HG02943 (cell line): ENCODE measurements around the gene ZBTB38.

Experiments
- ATAC-seq: cut with Tn5 transposase; IDR thresholded peaks from one replicate; pipeline ENCODE4 v1.9.1; 2021; ENCODE audit warnings: mild to moderate bottlenecking, low read depth, moderate library complexity; ENCODE audit not compliant: unreplicated experiment

Gene ZBTB38

GRCh38 chr3:141362736-141363135 lies 5.6 kb upstream of the ZBTB38 start:
- no peak for ATAC-seq

- ATAC-seq = no peak
Measured at GRCh38 chr3:141365201-141365600, 3.1 kb upstream of the ZBTB38 start.

DNA sequence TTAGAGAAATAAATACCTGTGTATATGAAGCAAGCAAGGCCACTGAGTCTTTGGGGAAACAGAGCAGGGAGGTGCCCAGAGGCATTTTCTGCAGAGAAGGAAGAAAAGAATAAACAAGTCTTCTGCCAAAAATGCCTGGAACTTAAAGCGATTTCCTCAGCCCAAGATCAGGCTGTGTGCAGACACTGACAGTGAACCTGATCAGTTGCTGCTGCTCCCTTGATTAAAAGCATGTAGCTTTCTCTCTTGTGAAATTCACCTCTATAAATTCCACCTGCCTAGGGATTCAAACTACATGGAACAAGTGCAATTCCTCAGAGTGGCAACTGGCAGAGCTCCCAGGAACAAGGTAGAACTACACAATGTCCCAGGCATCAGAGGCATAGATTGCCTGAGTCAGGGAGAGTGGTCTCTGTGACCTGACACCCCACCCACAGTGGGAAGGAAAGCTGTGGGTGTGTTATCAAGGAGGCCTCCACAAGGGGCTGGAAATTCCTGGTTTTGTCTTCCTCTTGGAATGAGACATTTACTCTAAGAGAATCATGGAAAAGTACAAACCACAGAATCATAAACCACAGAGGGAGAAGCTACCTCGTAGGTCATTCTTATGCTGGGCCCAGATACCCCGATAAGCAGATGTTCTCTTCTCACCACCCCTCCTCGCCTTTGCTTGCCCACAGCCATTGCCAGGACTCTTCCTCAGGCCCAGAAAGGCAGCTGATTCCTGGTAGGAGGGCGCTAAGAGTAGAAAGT lies 1.8 kb upstream of the ZBTB38 start:
- ATAC-seq = no peak

DNA sequence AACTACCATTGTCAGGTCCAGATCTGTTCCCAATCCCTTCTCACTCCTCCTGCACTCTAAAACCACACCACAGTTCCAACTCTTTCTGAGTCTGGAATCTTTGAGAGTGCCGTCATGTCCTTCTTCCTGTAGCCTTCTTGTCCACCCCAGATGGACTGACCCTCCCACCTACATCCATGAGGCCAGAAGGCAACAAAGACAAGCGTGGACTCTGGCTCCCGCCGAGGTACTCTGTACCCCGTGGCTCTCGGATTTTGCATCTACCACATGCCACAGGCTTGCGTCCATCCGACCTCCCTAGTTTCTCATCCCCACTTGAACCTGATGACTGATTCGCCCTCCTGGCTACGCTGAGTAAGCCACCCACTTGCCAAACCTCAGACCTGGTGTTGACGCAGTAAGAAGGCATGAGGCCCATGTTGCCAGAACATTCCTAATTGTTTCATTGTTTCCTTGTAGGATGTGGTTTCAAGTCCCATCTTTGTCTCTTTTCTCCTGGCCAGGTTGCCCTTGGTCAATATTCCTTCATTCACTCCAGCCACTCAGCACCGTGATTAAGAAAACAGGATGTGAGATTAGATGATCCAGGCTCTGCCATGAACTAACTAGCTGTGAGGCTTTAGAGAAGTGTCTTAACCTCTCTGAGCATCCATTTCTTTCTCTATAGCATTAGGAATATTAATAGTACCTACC lies 1.1 kb upstream of the ZBTB38 start:
- ATAC-seq = no peak

DNA sequence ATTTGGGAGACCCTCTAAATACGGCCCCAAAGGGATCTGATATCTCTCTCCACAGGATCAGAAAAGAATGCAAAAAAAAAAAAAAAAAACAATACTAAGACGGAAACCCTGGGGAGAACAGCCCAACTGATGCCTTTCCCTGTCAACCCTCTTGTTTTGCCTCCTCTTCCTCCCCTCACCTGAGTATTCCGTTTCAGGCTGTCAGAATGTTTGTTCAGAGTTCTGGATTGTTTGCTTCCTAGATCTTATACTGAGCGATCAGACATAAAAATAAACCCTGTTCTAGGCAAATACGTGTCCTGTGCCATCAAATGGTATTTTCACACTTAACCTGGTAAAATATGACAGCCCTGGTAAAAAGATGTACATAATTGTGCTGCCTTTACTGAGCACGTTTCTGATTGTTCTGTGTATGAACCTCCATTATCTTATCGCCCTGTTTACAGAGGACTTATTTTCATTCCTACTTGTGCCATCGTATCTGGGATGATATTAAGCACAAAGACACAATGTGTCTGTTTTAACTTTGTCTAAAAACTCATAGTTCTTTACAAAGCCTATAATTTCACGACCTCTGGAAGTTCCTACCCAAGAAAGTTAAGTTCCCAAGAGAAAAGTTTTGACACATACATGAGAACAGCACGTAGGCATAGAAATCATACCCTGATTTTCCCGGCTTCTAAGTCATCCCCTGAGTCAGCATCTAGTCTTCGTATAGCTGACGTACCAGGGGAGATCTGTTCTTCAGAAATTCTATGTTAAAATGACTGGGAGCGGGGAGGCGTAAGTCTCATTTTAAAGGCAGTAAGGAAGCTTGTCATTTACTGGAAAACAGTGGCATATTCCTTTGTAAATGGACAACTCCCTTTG lies 856 bp downstream of the ZBTB38 start:
- ATAC-seq = no peak

- peak; percentile 87 for ATAC-seq
Measured at GRCh38 chr3:141370065-141370533, 1.8 kb downstream of the ZBTB38 start.

- peak; percentile 52 for ATAC-seq
Measured at GRCh38 chr3:141371882-141372281, 3.6 kb downstream of the ZBTB38 start.

GRCh38 chr3:141372656-141373055 lies 4.4 kb downstream of the ZBTB38 start:
- no peak for ATAC-seq

DNA sequence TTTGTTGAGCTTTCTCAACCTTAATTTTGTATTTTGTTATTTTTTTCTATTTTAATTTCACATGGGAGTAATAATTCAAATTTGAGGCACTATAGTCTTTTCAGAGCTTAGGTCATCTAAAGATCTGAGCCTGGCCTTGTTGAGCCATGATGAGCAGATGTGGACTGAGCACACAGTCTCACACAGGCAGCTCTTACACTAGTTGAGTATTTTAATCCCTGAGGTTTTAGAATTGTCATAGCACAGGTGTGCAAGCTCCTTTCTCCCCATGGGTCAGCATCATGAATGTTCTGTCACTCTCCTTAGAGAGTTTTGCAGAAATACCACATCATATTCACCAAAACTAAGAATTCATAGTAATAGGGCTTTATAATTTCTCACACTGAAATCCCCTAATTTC lies 4.9 kb downstream of the ZBTB38 start:
- no peak for ATAC-seq

- ATAC-seq = no peak
Measured at GRCh38 chr3:141373768-141374526, 5.6 kb downstream of the ZBTB38 start.

DNA sequence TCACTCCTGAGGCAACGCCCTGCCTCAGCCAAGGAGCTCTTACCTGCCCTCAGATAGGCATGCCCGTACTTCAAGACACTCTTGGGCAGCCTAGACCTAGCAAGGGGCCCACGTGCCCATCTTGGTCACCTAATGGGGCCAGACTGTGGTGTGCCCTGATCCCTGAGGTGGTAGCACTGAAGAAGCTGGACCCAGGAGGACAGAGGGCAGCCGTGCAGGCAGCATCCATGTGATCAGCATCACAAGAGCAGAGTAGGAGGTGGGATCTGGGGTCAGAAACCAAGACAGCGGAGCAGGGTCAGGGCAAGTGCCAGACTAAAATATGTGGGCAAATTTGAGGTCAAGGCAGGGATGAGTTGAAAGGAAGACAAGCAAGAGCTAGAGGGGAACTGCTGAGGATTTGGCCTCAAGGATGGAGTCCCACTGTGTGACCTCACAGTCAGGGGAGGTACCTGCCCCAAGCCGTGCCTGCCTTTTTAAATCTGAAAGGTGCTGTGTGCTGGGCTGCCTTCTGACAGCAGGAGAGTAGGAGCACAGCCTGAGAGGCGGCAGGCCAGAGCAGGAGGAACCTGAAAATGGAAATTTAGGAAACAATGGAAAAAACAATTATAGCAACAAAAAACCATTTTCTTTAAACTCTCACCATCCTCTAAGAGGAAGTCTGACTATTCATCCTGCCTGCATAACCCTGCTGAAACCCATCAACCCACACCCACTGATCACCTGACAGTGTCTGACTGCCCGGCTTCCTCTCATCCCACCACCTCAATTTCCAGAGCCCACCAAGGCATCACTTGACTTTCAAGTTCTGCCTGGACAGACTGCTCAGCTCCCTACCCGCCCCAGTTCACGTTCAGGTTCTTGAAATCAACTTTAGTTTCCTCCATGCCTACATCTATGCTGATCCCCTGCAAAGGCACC lies 7.3 kb downstream of the ZBTB38 start:
- ATAC-seq = no peak

DNA sequence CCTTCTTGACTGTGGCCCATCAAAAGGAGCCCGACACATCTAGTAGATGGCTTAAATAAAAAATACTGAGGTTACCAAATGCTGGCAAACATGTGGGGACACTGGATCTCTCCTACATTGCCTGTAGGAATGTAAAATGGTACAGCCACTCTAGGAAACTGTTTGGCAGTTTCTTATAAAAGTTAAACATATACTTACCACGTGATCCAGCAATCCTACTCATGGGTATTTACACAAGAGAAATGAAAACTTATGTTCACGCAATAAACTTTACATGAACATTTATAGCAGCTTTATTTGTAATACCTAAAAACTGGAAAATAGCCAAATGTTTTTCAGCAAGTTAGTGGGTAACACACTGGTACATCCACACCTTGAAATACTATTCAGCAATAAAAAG lies 9.1 kb downstream of the ZBTB38 start:
- ATAC-seq = no peak

DNA sequence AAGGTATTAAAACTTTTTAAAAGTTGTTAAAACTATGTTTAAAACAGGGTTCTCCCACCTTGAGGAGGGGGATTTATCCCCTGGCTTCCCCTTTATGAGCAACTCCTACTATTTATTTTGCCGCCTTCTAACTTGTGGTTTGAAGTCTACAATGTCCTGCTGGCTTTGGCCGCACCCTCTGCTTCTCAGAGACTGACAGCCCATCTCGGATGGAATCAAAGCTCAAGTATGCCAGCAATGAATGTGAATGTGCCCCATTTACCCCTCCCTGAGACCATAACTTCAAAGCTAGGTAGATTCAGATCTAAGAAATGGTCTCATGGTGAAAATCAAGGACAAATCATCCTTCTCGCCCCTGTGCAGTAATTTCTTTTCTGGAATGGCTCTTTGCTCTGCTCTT lies 10.3 kb downstream of the ZBTB38 start:
- ATAC-seq = no peak

DNA sequence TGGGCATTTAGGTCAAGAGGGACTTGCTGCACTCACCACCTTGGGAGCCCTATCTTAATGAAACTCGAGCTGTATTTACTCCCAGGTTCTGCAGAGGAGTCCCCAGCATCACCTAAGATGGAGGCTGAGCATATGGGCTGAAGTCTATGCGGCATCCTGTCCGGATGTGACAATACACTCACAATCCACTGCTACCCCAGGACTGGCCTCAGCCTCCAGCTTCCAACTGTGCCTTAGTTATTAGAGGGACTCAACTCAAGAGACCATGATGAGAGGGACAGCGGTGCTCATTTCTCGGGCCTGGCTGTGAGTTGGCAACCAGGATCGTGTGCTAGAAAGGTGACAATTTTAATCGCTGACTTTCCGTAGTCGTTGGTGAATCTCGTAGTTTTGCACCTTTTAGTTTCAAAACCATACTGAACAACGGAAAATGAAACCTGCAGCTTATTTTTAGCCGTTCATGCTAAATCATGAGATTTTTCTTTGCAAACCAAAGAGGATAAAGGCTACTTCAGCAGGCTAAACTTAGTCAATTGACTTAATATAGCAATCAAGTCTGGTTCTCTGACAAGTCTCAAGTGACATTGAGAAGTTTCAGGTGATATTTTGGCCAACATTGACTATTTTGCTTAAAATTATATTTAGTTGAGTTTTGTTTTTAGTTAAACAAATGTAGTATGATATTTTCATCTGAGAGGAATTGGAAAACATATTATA lies 11.1 kb downstream of the ZBTB38 start:
- peak; percentile 73 for ATAC-seq

GRCh38 chr3:141380279-141380678 lies 12.0 kb downstream of the ZBTB38 start:
- ATAC-seq = no peak

GRCh38 chr3:141380987-141381386 lies 12.7 kb downstream of the ZBTB38 start:
- peak; percentile 41 for ATAC-seq

DNA sequence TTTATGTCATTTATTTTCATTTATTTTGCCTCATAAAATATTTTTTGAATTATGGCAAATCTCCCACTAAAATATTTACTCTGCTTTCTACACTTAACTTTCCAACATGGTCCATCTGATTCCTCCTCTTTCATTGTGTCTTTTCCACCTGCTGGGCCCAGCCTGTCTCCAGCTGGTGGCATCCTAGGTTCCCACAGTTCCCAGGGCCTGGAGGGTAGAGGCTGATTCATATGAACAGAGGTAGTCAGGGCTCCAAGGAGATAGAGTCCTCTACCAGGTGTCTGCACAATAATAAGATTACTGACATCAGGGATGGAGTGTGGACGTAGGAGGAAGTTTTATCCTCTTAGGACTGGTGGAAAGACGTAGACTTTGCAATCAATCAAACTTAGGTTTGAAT lies 14.3 kb downstream of the ZBTB38 start:
- no peak for ATAC-seq

DNA sequence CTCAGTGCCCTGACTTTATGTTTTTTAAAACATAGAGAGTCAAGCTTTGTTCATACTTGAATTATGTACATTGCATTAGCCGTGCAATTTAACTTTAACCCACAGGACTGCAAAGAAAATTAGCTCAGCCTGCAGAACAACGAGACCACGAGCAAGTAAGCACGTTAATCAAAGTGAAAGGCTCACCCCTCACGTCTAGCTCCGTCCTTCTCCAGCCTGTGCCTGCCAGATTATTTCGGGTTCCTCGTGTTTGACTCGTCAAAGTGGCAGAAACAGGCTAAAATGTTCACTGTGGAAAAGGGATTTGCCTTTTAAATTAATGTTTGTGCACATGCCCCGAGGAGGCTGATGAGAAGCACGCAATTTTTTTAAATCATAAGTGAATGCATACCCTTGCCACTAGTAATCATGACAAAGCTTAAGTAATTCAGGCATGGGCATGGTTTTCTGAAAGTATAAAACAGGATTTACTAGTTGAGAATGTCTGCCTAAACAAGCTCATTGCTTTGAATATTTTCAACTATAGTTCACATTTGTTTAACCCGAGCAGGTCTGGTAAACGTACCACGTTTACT lies 15.3 kb downstream of the ZBTB38 start:
- ATAC-seq = no peak
